Activated CD8-positive, alpha-beta memory T cell treated with anti-CD3 and anti-CD28 coated beads, Interleukin-2, amount 50 U/mL, for 4 hours (primary cell): Measurements from ENCODE around the gene TMEM174.

Experiments
- DNase-seq: peaks from one replicate; pipeline ENCODE4 v3.0.0-alpha.2; 2020

Gene TMEM174, protein sequence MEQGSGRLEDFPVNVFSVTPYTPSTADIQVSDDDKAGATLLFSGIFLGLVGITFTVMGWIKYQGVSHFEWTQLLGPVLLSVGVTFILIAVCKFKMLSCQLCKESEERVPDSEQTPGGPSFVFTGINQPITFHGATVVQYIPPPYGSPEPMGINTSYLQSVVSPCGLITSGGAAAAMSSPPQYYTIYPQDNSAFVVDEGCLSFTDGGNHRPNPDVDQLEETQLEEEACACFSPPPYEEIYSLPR

DNA sequence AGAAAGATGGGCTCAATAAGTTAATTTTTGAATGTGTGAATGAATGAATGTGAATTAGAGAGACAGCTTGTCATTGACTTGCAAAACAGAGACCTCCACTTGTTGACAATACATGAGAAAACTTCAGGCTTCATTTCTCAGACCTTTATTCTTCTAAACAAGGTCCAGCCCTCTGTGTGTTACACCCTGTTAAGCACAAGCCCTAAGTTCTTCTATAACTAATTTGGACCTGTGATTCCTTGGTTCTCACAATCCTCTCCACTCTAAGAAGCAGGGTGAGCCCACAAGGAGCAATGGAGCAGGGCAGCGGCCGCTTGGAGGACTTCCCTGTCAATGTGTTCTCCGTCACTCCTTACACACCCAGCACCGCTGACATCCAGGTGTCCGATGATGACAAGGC lies at the start of gene TMEM174:
TMEM174 (plus strand) TSS at position 243 of the 400 bp plus-strand sequence; CDS start at position 294, 51 bp downstream.
- no peak for DNase-seq

- DNase-seq = no peak
These were observed 47.7 kb upstream of the TMEM174 start for GRCh38 chr5:73125289-73125688.

- DNase-seq = no peak
These were observed 46.6 kb upstream of the TMEM174 start for GRCh38 chr5:73126381-73126780.

DNA sequence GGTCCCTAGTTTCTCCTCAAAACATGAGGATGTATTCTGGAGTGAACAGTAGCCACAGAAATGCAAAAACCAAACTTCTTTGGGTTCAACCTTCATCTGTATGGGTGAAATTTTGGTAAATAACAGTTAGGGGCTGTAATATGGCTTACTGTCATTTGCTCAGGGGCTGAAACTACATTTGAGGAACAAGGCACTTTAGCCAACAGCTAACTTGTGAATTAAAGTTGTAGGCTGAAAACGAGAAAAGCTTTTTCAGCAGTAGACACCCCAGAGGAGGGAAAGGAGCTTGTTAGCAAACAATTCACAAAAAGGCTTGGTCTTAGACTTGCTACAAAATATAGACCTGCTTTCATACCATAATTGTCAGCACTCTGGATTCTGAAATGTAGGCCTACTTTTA lies 46.0 kb upstream of the TMEM174 start:
- DNase-seq = no peak

DNA sequence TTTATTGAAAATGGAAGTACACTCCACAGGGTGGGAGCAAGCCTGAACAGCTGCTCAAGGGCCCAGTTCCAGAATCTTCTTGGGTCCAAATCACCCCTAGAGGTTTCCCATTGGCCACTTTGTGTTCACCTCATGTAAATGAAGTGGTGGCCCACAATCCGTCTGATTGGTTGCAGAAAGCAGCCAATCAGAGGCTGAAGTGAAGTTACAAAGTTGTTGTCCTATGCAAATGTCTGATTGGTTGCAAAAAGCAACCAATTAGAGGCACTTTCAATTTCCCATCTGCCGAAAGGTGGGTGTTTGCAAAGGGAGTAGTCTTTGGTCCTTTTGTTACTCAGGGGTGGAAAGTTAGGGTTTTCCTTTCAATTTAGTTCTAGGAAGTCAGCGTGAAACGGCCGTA lies 43.9 kb upstream of the TMEM174 start:
- no peak for DNase-seq

GRCh38 chr5:73130811-73131210 lies 42.2 kb upstream of the TMEM174 start:
- no peak for DNase-seq

DNA sequence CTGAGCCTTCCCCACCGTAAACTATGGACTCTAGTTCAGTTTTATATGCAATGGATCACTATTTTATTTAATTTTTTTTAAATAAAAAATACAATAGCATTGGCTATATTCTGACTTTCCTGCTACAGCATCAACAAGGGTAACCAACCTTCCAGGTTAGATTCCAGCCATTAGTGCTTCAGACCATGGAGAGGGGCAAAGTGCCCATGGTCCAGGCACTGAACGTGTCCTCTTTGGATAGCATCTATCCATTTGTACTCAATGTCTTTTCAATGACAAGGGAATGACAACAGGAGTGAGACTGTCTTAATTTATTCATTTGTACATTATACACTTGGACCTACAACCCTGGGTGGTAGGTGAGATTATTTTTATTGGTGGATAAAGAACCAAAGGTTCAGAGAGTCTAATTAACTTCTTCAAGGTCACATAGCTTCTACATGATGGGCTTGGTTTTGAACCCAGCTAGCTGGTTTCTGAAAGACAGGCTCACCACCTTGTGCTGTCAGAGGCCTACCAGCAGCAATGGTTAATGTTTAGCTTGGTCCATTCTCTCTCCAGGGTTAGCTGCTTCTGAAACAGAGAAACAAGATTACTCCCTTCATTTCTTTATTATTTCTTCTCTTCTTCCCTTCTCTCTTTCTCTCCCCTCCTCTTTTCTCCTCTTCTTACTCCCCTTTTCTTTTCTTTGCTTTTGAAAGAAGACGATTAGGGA lies 41.1 kb upstream of the TMEM174 start:
- DNase-seq = no peak

DNA sequence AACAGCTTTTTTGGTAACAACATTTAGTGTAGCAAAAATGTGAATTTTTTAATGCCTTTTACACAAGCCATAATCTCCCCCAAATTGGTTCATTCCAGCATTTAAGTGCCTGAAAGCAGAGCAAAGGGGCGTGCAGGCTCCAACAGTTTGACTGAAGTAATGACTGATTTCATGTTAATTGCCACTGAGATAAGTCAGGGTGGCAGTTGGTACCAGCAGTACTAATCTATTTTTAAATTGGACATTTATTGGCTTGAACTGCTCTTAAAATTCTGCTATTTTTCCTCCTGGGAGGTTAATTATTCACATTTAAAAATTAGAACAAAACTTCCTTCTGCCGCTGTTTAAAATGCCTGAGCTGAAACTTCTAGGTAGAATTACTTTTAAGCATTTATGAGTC lies 40.2 kb upstream of the TMEM174 start:
- no peak for DNase-seq

GRCh38 chr5:73135021-73135420 lies 38.0 kb upstream of the TMEM174 start:
- no peak for DNase-seq

DNA sequence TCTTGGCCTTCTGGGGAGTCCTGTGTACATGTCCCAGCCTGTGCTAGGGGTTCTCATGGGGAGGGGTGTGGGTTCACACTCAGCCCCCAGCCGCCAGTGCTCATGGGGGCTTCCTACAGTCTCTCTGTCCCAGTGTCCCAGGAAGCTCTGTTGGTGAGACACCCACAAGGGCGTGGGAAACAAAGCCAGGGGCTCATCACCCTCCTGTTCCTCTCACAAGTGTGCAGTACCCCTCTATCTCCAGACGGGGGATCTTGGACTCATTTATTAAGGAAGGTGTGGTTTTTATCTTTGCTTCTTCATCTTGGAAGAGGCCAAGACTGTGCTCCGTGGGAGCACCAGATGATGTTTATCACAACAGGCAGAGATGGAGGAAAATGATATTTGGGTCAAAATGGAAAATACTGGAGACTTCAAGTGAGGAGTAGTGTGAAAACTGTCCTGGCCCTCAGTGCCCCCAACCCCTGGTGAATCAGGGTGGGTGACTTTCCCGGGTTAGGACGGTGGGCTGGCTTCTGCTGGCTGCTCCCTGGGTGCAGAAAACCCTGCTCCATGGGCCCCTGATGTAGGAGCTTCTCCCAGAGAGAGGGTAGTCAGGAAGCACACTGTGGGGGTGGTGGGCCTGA lies 37.5 kb upstream of the TMEM174 start:
- no peak for DNase-seq

GRCh38 chr5:73136055-73136562 lies 36.9 kb upstream of the TMEM174 start:
- no peak for DNase-seq

DNA sequence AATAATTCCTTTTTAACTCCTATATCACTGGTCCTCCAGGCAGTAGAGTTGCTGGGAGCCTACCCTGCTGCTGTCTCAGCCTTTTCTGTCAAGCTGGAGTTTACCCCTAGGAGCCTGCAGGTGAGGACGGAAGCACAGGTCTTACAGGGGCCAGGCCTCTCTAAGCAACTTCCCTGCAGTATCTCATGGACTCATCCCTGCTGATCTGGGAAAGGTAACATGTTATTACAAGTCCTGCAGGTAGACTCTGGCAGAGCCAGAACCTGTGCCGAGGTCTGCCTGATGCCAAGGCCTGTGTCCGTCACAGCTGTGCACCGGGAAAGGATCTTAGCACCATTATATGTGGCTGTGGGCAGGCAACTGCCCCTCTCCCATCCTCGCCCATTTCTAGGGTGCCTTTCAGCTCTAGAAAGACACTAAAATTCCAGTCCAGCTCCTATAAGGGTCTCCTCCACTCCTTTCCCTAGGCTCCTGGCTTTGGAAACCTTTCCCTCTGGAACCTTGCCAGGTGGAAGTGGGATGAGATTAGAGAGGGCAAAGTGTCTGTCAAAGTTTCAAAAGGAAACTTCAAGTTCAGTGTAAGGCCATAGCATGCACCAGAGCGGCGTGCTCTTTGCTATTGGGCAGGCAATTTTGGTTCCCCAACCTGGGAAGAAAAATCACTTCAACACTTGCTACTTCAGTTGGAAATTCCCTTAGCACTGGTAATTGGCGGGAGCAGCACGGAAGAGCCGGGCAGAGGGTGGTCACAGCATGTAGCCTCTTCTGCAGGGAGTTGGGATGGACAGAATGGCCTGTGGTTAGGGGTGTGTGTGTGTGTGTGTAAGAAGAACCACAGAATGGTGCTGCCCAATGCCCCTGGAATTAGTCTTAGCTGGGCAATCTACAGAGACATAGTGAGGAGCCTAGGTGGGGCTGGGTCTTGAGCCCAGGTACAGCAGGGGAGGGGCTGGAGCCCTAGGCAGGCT lies 35.1 kb upstream of the TMEM174 start:
- no peak for DNase-seq

DNA sequence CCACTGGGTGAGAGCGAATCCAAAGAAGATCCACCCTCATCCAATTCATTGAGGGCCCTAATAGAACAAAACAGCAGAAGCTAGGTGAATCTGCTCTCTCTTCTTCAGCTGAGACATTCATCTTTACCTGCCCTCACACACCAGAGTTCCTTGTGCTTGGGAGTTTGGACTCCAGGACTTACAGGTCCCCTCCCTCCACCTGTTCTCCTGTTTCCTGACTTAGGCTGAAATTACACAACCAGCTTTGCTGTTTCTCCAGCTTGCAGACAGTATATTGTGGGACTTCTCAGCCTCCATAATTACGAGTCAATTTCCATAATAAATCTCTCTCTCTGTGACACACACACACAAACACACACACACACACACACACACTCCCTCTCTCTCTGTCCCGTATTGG lies 33.5 kb upstream of the TMEM174 start:
- DNase-seq = no peak

DNA sequence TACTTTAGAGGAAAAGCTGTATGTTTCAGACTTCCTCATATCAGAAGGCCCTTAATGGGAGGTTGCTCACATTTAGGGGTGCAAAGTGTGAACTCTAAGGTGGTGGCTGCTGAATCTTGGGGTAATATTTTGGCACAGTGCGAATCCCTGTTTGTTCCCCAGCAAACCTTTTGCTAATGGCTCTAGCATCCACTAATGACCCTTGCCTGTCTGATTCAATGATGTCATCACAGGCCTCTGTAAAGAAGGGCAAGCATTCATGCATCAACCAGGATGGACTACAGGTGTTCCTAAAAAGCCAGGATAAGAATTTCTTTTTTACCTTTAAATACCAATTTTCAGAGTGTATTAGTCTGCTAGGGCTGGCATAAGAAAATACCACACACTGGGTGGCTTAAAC lies 32.2 kb upstream of the TMEM174 start:
- DNase-seq = no peak

DNA sequence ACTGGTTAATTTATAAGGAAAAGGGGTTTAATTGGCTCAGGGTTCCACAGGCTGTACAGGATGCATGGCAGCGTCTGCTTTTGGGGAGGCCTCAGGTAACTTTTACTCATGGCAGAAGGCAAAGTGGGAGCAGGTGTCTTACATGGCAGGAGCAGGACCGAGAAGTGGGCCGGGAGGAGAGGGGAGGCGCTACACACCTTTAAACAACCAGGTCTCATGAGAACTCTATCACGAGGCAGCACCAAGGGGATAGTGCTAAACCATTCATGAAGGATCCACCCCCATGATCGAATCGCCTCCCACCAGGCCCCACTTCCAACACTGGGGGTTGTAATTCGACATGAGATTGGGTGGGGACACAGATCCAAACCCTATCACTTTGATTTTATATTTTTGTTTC lies 31.0 kb upstream of the TMEM174 start:
- no peak for DNase-seq

GRCh38 chr5:73143716-73144115 lies 29.3 kb upstream of the TMEM174 start:
- DNase-seq = no peak

DNA sequence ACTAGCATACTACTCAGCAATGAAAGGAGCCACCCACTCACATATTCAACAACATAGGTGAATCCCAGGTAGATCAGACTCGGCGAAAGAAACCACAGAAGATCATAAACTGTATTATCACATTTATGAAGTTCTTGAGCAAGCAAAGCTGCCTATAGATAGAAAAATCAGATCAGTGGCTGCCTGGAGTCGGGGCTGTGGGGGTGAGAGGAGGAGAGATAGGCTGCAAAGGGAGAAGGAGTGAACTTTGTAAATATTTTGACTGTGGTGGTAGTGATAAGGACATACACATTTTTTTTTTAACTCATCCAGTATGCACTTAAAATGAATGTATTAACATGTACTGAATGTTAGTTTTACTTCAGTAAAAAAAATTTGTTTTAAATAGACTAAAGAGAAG lies 23.5 kb upstream of the TMEM174 start:
- DNase-seq = no peak

DNA sequence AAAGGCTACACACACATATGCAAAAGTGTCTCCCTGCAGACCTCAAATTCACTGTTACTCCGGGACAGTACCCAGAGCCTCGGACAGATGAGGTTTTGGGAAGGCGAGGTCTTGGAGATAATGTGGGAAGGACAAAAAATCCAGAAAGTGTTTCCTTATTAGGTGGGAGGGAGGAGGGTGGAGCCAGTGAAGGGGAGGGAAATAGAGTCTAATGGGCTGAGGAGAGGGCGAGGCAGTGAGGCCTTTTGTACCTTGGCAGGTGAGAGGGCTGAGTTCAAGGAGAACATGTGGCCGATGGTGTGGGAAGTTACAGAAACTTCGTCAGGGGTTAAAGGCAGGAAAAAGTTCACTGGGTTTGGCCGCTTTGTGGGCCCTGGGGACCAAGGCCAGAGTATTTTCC lies 22.1 kb upstream of the TMEM174 start:
- DNase-seq = no peak

GRCh38 chr5:73151766-73152410 lies 21.1 kb upstream of the TMEM174 start:
- no peak for DNase-seq

GRCh38 chr5:73152411-73153388 lies 20.3 kb upstream of the TMEM174 start:
- no peak for DNase-seq

GRCh38 chr5:73153513-73153912 lies 19.5 kb upstream of the TMEM174 start:
- no peak for DNase-seq
